CMK (cell line): Measurements from ENCODE around the gene POLR3GL.
"Not testable (repeated sequence)": the region's sequence is repeated elsewhere in the genome, so short reads cannot be mapped to it uniquely, and the experiment has no call there.

Experiments
- DNase-seq: peaks from one replicate; pipeline ENCODE4 v3.0.0-alpha.2; 2010; ENCODE audit warnings: low read depth

Gene POLR3GL

GRCh38 chr1:146020058-146021049 lies 55.9 kb downstream of the POLR3GL start:
- DNase-seq: no peak

GRCh38 chr1:146021050-146021445 lies 56.6 kb downstream of the POLR3GL start:
- no peak for DNase-seq

- DNase-seq: no peak
Measured at GRCh38 chr1:146021622-146022402, 57.3 kb downstream of the POLR3GL start, which contains the start of gene HJV. Gene HJV, minus strand, starts transcription at chr1:146021735. Its CDS starts 1,504 bp downstream, at chr1:146020231.

- DNase-seq: no peak
Measured at GRCh38 chr1:146022403-146023127, 58.1 kb downstream of the POLR3GL start.

- not testable (repeated sequence) for DNase-seq
Measured at GRCh38 chr1:146025787-146026495, 61.5 kb downstream of the POLR3GL start.

GRCh38 chr1:146026650-146027049 lies 62.2 kb downstream of the POLR3GL start:
- DNase-seq: not testable (repeated sequence)
